GM12801 (cell line): ENCODE data around the gene PFN4.

Experiments used
- CTCF ChIP-seq: IDR thresholded peaks from one replicate; pipeline ENCODE4 v1.5.1; 2011; ENCODE audit warnings: control low read depth; ENCODE audit not compliant: insufficient read length; ENCODE audit errors: extremely low read depth

PFN4 gene, protein sequence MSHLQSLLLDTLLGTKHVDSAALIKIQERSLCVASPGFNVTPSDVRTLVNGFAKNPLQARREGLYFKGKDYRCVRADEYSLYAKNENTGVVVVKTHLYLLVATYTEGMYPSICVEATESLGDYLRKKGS

GRCh38 chr2:24123195-24123921 is at the start of gene PFN4, which contains the start of gene FAM228B:
PFN4 (minus strand) TSS chr2:24123334; CDS start chr2:24122535, 799 bp downstream.
FAM228B (plus strand) TSS chr2:24123469; CDS start chr2:24124362, 893 bp downstream.
- TF ChIP-seq CTCF = no peak

DNA sequence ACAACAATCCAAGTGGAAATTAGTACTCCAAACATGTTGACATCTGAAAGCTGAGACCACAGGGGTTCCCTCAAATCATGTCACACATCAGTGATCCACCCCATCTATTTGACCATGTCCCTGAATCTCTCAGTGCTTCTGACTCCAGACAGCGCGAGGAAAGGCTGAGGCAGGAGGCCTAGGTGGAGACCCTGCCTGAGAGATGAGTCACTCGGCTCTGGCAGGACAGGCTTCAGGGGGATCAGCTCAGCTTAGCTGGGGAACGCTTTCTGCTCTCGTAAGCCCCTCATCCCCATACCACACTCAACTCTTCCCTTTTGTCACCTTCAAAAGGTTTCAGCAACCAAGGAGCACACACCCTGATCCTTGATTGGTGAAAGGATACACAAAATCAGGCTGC is 45.9 kb upstream of the PFN4 start:
- TF ChIP-seq CTCF = no peak

DNA sequence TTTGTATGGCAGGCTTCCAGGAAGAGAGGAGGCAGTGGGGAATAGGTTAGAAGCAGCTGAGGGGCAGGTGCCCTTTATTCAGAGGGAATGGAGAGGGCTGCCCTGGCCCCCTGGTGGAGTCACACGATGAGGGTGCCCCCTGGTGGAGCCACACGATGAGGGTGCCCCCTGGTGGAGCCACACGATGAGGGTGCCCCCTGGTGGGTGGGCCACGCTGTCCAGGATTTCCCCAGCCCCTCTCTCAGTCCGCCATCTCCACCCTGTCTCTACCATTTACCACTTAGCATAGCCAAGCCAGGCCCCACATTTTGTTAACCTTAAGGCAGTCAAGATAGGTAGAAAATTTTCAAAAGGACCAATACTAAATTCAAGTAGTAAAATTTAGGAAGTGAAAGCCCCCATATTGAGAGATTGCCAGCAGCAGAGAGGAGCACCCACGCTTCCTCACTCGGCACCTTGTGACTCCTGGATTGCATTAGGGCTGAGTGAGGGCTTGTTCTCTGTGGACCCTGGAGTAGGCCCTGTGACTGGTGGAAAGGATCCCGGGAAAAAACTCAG is 41.4 kb upstream of the PFN4 start:
- no peak for TF ChIP-seq CTCF

GRCh38 chr2:24163601-24164000 is 40.5 kb upstream of the PFN4 start:
- TF ChIP-seq CTCF = no peak

DNA sequence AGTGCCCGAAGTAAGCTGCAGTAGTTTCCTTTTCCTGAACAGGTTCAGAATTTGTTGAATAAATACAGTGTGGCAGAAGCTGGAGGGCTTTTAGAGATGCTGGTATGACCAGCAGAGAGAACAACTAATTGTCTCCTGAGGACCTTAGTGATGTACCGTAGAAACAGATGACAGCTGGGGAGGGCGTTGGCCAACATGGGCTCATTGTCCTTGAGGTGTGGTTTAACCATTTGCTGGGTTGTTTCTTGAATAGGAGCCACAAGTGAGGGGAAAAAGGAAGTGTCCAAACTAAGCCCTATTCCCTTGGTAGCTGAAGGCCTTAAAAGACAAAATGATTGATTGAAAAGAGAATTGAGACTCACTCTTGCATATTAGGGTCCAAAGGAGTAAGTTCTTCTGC is 40.1 kb upstream of the PFN4 start:
- no peak for TF ChIP-seq CTCF

DNA sequence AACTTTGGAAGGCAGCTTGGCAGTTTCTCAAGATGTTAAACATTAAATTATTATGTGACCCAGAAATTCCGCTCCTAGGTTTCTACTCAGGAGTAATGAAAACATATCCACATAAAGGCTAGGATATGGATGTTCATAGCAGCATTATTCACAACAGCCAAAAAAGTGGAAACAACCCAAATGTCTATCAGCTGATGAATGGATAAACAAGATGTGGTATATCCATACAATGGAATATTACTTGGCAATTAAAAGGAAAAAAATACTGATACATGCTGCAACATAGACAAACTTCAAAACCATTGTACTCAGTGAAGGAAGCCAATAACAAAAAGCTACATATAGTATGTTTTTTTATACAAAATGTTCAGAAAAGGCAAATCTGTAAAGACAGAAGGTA is 39.4 kb upstream of the PFN4 start:
- no peak for TF ChIP-seq CTCF

- TF ChIP-seq CTCF = no peak
Measured at GRCh38 chr2:24160761-24161160, 37.6 kb upstream of the PFN4 start.
